GM23338 (cell line): ENCODE data around the gene ACCSL.

Experiments
- CREB1 ChIP-seq: fragments of 250-450 bp; sonication (Bioruptor Pico); IDR thresholded peaks from 2 replicates; pipeline ENCODE4 v1.5.0; 2020; ENCODE audit warnings: low read depth, mild to moderate bottlenecking, moderate library complexity
- CTCF ChIP-seq, 2 experiments: fragments of 200-600 bp in 1 of 2; sonication (generic) in 1 of 2; conservative IDR thresholded peaks; 2 replicates each; pipeline versions ENCODE4 v1.5.1 to v1.6.1; 2016 to 2017; ENCODE audit warnings: antibody characterized with exemption in 2 of 2, low read depth in 2 of 2, mild to moderate bottlenecking in 2 of 2, moderate library complexity in 1 of 2
- EZH2phosphoT487 ChIP-seq: fragments of 200-600 bp; sonication (generic); IDR thresholded peaks from one replicate; pipeline ENCODE4 v1.8.1; 2018; ENCODE audit warnings: antibody characterized with exemption; ENCODE audit not compliant: unreplicated experiment
- NANOG ChIP-seq: IDR thresholded peaks from 2 replicates; pipeline ENCODE4 v1.6.1; 2016; ENCODE audit warnings: antibody characterized with exemption, borderline replicate concordance
- POLR2AphosphoS5 ChIP-seq: IDR thresholded peaks from 2 replicates; pipeline ENCODE4 v1.6.1; 2016; ENCODE audit warnings: antibody characterized with exemption, low read depth

GRCh38 chr11:44024977-44025376 lies 22.8 kb upstream of the ACCSL start:
- no peak for TF ChIP-seq CTCF (conservative IDR thresholded peaks at IDR 0.05; ENCODE audit: low read depth in 2 of 2)
- TF ChIP-seq POLR2AphosphoS5 = no peak
- no peak for TF ChIP-seq EZH2phosphoT487
- TF ChIP-seq CREB1 (CRISPR knock-in tag) = no peak
- TF ChIP-seq NANOG = no peak
